HCT116 (cell line): ENCODE measurements around the gene GPX2. TPM values are rescaled to one million over a fixed set of nuclear protein-coding genes. Genes with fewer than 3 reads are reported as not detected.

Experiments used
- ATAC-seq: fragments of 200-7000 bp; cut with Tn5 transposase; 2 replicates; pipeline ENCODE4 v1.9.1; 2020; ENCODE audit warnings: mild to moderate bottlenecking, moderate library complexity
- BruUV-seq: library from RNA; stranded (reverse); fragments of 400-500 nt; replicated peaks from 2 replicates; lab custom pipeline; 2021; lab: Mats Ljungman, UMichigan
- CTCF ChIA-PET: fragments of 300-600 bp; sonication (Branson Sonifier 250); formaldehyde crosslinking; loops from one replicate; lab custom pipeline; 2021; ENCODE audit warnings: antibody characterized with exemption; lab: Charles Lee
- POLR2A ChIA-PET: fragments of 300-600, 350-600 bp; sonication (Branson Sonifier 250); formaldehyde crosslinking; loops from one replicate; lab custom pipeline; 2021; ENCODE audit warnings: antibody characterized with exemption; lab: Charles Lee
- RAD21 ChIA-PET, 2 experiments: fragments of 300-600 bp; sonication (Branson Sonifier 250); formaldehyde crosslinking; loops; one replicate each; lab custom pipeline; 2023; ENCODE audit warnings: low total read pairs in 2 of 2; ENCODE audit not compliant: uncharacterized antibody in 2 of 2, unreplicated experiment in 2 of 2, low non-redundant PET in 1 of 2; lab: Charles Lee
- DNase-seq: peaks from one replicate; pipeline ENCODE4 v3.0.0-alpha.2; 2010; ENCODE audit warnings: low read depth, low spot score
- H2AFZ ChIP-seq: fragments of 200-600 bp; shearing (Covaris generic), sonication (generic); 2 replicates; pipeline ENCODE4 v1.6.1; 2017; ENCODE audit warnings: low read depth, mixed run types, mixed read lengths, antibody characterized with exemption, low read length; ENCODE audit not compliant: poor library complexity, severe bottlenecking
- H3K27ac ChIP-seq: 2 replicates; pipeline ENCODE4 v1.5.1; 2012; ENCODE audit warnings: low read depth, low read length
- H3K27me3 ChIP-seq: fragments of 200-600 bp; sonication (generic); 2 replicates; pipeline ENCODE4 v1.6.1; 2016; ENCODE audit warnings: mixed run types, low read length, mixed read lengths; ENCODE audit not compliant: insufficient read depth
- H3K36me3 ChIP-seq, 2 experiments: fragments of 200-500 bp in 1 of 2; fragments of 200-600 bp in 1 of 2; sonication (Bioruptor generic) in 1 of 2; sonication (generic) in 1 of 2; 2 replicates each; pipeline versions ENCODE4 v1.5.1 to v1.6.1; 2014 to 2016; ENCODE audit warnings: low read length in 2 of 2, inconsistent platforms in 1 of 2, mixed read lengths in 1 of 2, mixed run types in 1 of 2; ENCODE audit not compliant: insufficient read depth in 2 of 2, control insufficient read depth in 1 of 2
- H3K4me1 ChIP-seq, 2 experiments: fragments of 200-600 bp in 1 of 2; sonication (generic) in 1 of 2; 2 replicates each; pipeline versions ENCODE4 v1.5.1 to v1.6.1; 2012 to 2017; ENCODE audit warnings: low read length in 2 of 2, inconsistent platforms in 1 of 2, mild to moderate bottlenecking in 1 of 2, mixed read lengths in 1 of 2, mixed run types in 1 of 2, moderate library complexity in 1 of 2; ENCODE audit not compliant: insufficient read depth in 2 of 2, control insufficient read depth in 1 of 2
- H3K4me2 ChIP-seq: fragments of 200-600 bp; sonication (generic); 2 replicates; pipeline ENCODE4 v1.6.1; 2017; ENCODE audit warnings: mixed run types, low read length, mixed read lengths
- H3K4me3 ChIP-seq, 2 experiments: fragments of 200-600 bp in 1 of 2; sonication (generic) in 1 of 2; replicated peaks in 1 of 2; 2 replicates each; pipeline ENCODE4 v1.5.1; 2011 to 2016; ENCODE audit warnings: low read length in 2 of 2, control low read depth in 1 of 2, low read depth in 1 of 2, mild to moderate bottlenecking in 1 of 2, mixed read lengths in 1 of 2, mixed run types in 1 of 2
- H3K79me2 ChIP-seq: fragments of 200-600 bp; sonication (generic); 2 replicates; pipeline ENCODE4 v1.6.1; 2017; ENCODE audit warnings: mild to moderate bottlenecking, mixed run types, low read length, moderate library complexity, mixed read lengths; ENCODE audit not compliant: insufficient read depth
- H3K9ac ChIP-seq: fragments of 200-600 bp; sonication (generic); 2 replicates; pipeline ENCODE4 v1.6.1; 2016; ENCODE audit warnings: low read length, mixed read lengths
- H3K9me2 ChIP-seq: fragments of 200-600 bp; sonication (generic), shearing (Covaris generic); 2 replicates; pipeline ENCODE4 v1.6.1; 2017; ENCODE audit warnings: mixed run types, mild to moderate bottlenecking, moderate library complexity; ENCODE audit not compliant: insufficient read depth
- H3K9me3 ChIP-seq, 2 experiments: fragments of 200-500 bp in 1 of 2; fragments of 200-600 bp in 1 of 2; sonication (Bioruptor generic) in 1 of 2; sonication (generic) in 1 of 2; 2 replicates each; pipeline ENCODE4 v1.6.1; 2014 to 2017; ENCODE audit warnings: low read length in 2 of 2, mixed read lengths in 2 of 2, inconsistent platforms in 1 of 2, low read depth in 1 of 2, mild to moderate bottlenecking in 1 of 2, mixed run types in 1 of 2, moderate library complexity in 1 of 2; ENCODE audit not compliant: control insufficient read depth in 1 of 2, insufficient read depth in 1 of 2
- H4K20me1 ChIP-seq: fragments of 200-600 bp; sonication (generic), shearing (Covaris generic); 2 replicates; pipeline ENCODE4 v1.6.1; 2017; ENCODE audit warnings: mixed run types, mild to moderate bottlenecking, moderate library complexity; ENCODE audit not compliant: insufficient read depth
- CBX3 ChIP-seq: IDR thresholded peaks from 2 replicates; pipeline ENCODE4 v1.6.1; 2012; ENCODE audit warnings: low read depth
- CEBPB ChIP-seq: IDR thresholded peaks from 2 replicates; pipeline ENCODE4 v1.6.1; 2012; ENCODE audit warnings: low read depth
- CTCF ChIP-seq, 3 experiments: fragments of 200-600 bp in 1 of 3; sonication (generic) in 1 of 3; IDR thresholded peaks in 2 of 3; conservative IDR thresholded peaks in 1 of 3; 2 replicates each; pipeline ENCODE4 v1.5.1; 2012 to 2017; ENCODE audit warnings: low read depth in 2 of 3, low read length in 2 of 3, antibody characterized with exemption in 1 of 3, borderline replicate concordance in 1 of 3, control low read depth in 1 of 3, mild to moderate bottlenecking in 1 of 3, mixed read lengths in 1 of 3, mixed run types in 1 of 3, moderate library complexity in 1 of 3; ENCODE audit not compliant: insufficient read depth in 1 of 3
- ELF1 ChIP-seq: IDR thresholded peaks from 2 replicates; pipeline ENCODE4 v1.6.1; 2012; ENCODE audit warnings: low read depth, borderline replicate concordance
- EZH2 ChIP-seq: fragments of 200-600 bp; sonication (generic); IDR thresholded peaks from 2 replicates; pipeline ENCODE4 v1.6.1; 2017; ENCODE audit warnings: antibody characterized with exemption, mixed run types
- REST ChIP-seq: IDR thresholded peaks from 2 replicates; pipeline ENCODE4 v1.6.1; 2012; ENCODE audit warnings: low read depth
- TCF7L2 ChIP-seq: IDR thresholded peaks from 2 replicates; pipeline ENCODE4 v1.7.0; 2011; ENCODE audit warnings: borderline replicate concordance, inconsistent platforms; ENCODE audit not compliant: insufficient read depth, insufficient read length; ENCODE audit errors: extremely low read depth
- intact Hi-C: fragments of 100-400 bp; cut with micrococcal nuclease; formaldehyde crosslinking; loops from 2 replicates; pipeline ENCODE4 v1.10.0; 2022
- total RNA-seq: library from RNA; stranded (reverse); gene quantifications from one replicate; pipeline ENCODE4 v1.2.1, GENCODE V29; 2021; ENCODE audit not compliant: unreplicated experiment

GPX2 gene
- total RNA-seq, 1 experiment from 2014 or later, result 0.61 TPM

GRCh38 chr14:64923015-64923414 is 19.5 kb downstream of the GPX2 start:
- Histone ChIP-seq H2AFZ (no peak overlapping the region), H3K4me2 (no peak overlapping the region), H3K27me3 (no peaks in the 10 kb centered on the region), H3K4me3 (no peak overlapping the region), H3K4me1 (no peaks in the 10 kb centered on the region), H3K9ac (no peak overlapping the region), H3K79me2 (peaks cover 72% of the 10 kb centered on the region), H3K9me3 (no peaks in the 10 kb centered on the region), H3K27ac (no peak overlapping the region), H4K20me1 (no peaks in the 10 kb centered on the region), H3K36me3 (peaks cover 3 to 37% of the 10 kb centered on the region in 2 experiments; a peak in 3 of 4 replicates), H3K9me2 (no peaks in the 10 kb centered on the region)
- POLR2A ChIA-PET, result interaction anchor here (1.4 kb wide), 1 partner anchor 8 kb away, joined by 5 read pairs; the partner anchor contains the start of gene CHURC1
- CTCF ChIA-PET, result interaction anchor here (0.6 kb wide), 1 partner anchor 158 kb away, joined by 3 read pairs; no protein-coding TSS in a partner anchor
- ATAC-seq, result no peak
- BruUV-seq, result no TSS peak
- no peak for TF ChIP-seq EZH2
- TF ChIP-seq CTCF (IDR thresholded peaks at IDR 0.05 in 2 of 3, conservative IDR thresholded peaks at IDR 0.05 in 1 of 3; ENCODE audit: borderline replicate concordance in 1 of 3, insufficient read depth in 1 of 3, low read depth in 2 of 3, low read length in 2 of 3), result no peak
- TF ChIP-seq REST, result no peak
- no peak for TF ChIP-seq ELF1
- TF ChIP-seq TCF7L2, result no peak
- no peak for TF ChIP-seq CBX3
- no peak for TF ChIP-seq CEBPB
- intact Hi-C loops, result no loop called here
- no peak for DNase-seq
- RAD21 ChIA-PET, result no interaction called here
